ENCODE measurements around the gene GRID2. TPM values are rescaled to one million over a fixed set of nuclear protein-coding genes. Genes with fewer than 3 reads are reported as not detected.

The GRID2 gene
- polyA plus RNA-seq, 1 experiment = not detected

GRCh38 chr4:92305878-92306520 lies 2.2 kb downstream of the GRID2 start:
- Histone ChIP-seq H3K27me3 (ENCODE audit: control insufficient read depth, insufficient read depth, low read length) (peaks cover 12% of the 10 kb centered on the region), H3K4me3 (ENCODE audit: low read depth, low read length) (no peak overlapping the region), H3K36me3 (ENCODE audit: control insufficient read depth, insufficient read depth, low read length) (no peaks in the 10 kb centered on the region)
- CTCF ChIA-PET = no interaction called here
- POLR2A ChIA-PET = no interaction called here
- no peak for DNase-seq (ENCODE audit: low read depth)
- TF ChIP-seq CTCF (IDR thresholded peaks at IDR 0.05; ENCODE audit: insufficient read depth, low read depth, low read length) = no peak

- POLR2A ChIA-PET = no interaction called here
- CTCF ChIA-PET = no interaction called here
- Histone ChIP-seq H3K36me3 (ENCODE audit: control insufficient read depth, insufficient read depth, low read length) (no peaks in the 10 kb centered on the region), H3K4me3 (ENCODE audit: low read depth, low read length) (no peak overlapping the region), H3K27me3 (ENCODE audit: control insufficient read depth, insufficient read depth, low read length) (peaks cover 12% of the 10 kb centered on the region)
- DNase-seq (ENCODE audit: low read depth) = no peak
- TF ChIP-seq CTCF (IDR thresholded peaks at IDR 0.05; ENCODE audit: insufficient read depth, low read depth, low read length) = no peak
These were observed 3.4 kb downstream of the GRID2 start for GRCh38 chr4:92307181-92307580.

- no peak for TF ChIP-seq CTCF (IDR thresholded peaks at IDR 0.05; ENCODE audit: insufficient read depth, low read depth, low read length)
- no peak for DNase-seq (ENCODE audit: low read depth)
- ChIA-PET CTCF (no interaction called here), POLR2A (no interaction called here)
- H3K36me3 ChIP-seq (ENCODE audit: control insufficient read depth, insufficient read depth, low read length) = no peaks in the 10 kb centered on the region
- peaks cover 12% of the 10 kb centered on the region for H3K27me3 ChIP-seq (ENCODE audit: control insufficient read depth, insufficient read depth, low read length)
- no peak overlapping the region for H3K4me3 ChIP-seq (ENCODE audit: low read depth, low read length)
These were observed 4.1 kb downstream of the GRID2 start for GRCh38 chr4:92307866-92308265.

- POLR2A ChIA-PET = no interaction called here
These were observed 13.3 kb downstream of the GRID2 start for GRCh38 chr4:92317047-92317446.

GRCh38 chr4:92328095-92328494 lies 24.3 kb downstream of the GRID2 start:
- CTCF ChIA-PET = no interaction called here
- no peak overlapping the region for H3K4me3 ChIP-seq (ENCODE audit: low read depth, low read length)
- no peak for TF ChIP-seq CTCF (IDR thresholded peaks at IDR 0.05; ENCODE audit: insufficient read depth, low read depth, low read length)
- POLR2A ChIA-PET = no interaction called here
- DNase-seq (ENCODE audit: low read depth) = no peak
- H3K27me3 ChIP-seq (ENCODE audit: control insufficient read depth, insufficient read depth, low read length) = no peaks in the 10 kb centered on the region
- H3K36me3 ChIP-seq (ENCODE audit: control insufficient read depth, insufficient read depth, low read length) = no peaks in the 10 kb centered on the region

More at GRCh38 chr4:92317047-92317446, 13.3 kb downstream of the GRID2 start:
- DNase-seq (ENCODE audit: low read depth) = no peak
- Histone ChIP-seq H3K4me3 (ENCODE audit: low read depth, low read length) (no peak overlapping the region), H3K36me3 (ENCODE audit: control insufficient read depth, insufficient read depth, low read length) (no peaks in the 10 kb centered on the region), H3K27me3 (ENCODE audit: control insufficient read depth, insufficient read depth, low read length) (no peaks in the 10 kb centered on the region)
- TF ChIP-seq CTCF (IDR thresholded peaks at IDR 0.05; ENCODE audit: insufficient read depth, low read depth, low read length) = no peak
- CTCF ChIA-PET = no interaction called here

Measured in BJ (cell line).